HCT116 (cell line): ENCODE measurements around the gene ANO4. TPM values are rescaled to one million over a fixed set of nuclear protein-coding genes. Genes with fewer than 3 reads are reported as not detected.

Experiments used
- ATAC-seq: fragments of 200-7000 bp; cut with Tn5 transposase; 2 replicates; pipeline ENCODE4 v1.9.1; 2020; ENCODE audit warnings: mild to moderate bottlenecking, moderate library complexity
- BruUV-seq: library from RNA; stranded (reverse); fragments of 400-500 nt; replicated peaks from 2 replicates; lab custom pipeline; 2021; lab: Mats Ljungman, UMichigan
- CTCF ChIA-PET: fragments of 300-600 bp; sonication (Branson Sonifier 250); formaldehyde crosslinking; loops from one replicate; lab custom pipeline; 2021; ENCODE audit warnings: antibody characterized with exemption; lab: Charles Lee
- POLR2A ChIA-PET: fragments of 300-600, 350-600 bp; sonication (Branson Sonifier 250); formaldehyde crosslinking; loops from one replicate; lab custom pipeline; 2021; ENCODE audit warnings: antibody characterized with exemption; lab: Charles Lee
- RAD21 ChIA-PET, 2 experiments: fragments of 300-600 bp; sonication (Branson Sonifier 250); formaldehyde crosslinking; loops; one replicate each; lab custom pipeline; 2023; ENCODE audit warnings: low total read pairs in 2 of 2; ENCODE audit not compliant: uncharacterized antibody in 2 of 2, unreplicated experiment in 2 of 2, low non-redundant PET in 1 of 2; lab: Charles Lee
- DNase-seq: peaks from one replicate; pipeline ENCODE4 v3.0.0-alpha.2; 2010; ENCODE audit warnings: low read depth, low spot score
- H2AFZ ChIP-seq: fragments of 200-600 bp; shearing (Covaris generic), sonication (generic); 2 replicates; pipeline ENCODE4 v1.6.1; 2017; ENCODE audit warnings: low read depth, mixed run types, mixed read lengths, antibody characterized with exemption, low read length; ENCODE audit not compliant: poor library complexity, severe bottlenecking
- H3K27ac ChIP-seq: 2 replicates; pipeline ENCODE4 v1.5.1; 2012; ENCODE audit warnings: low read depth, low read length
- H3K27me3 ChIP-seq: fragments of 200-600 bp; sonication (generic); 2 replicates; pipeline ENCODE4 v1.6.1; 2016; ENCODE audit warnings: mixed run types, low read length, mixed read lengths; ENCODE audit not compliant: insufficient read depth
- H3K36me3 ChIP-seq, 2 experiments: fragments of 200-500 bp in 1 of 2; fragments of 200-600 bp in 1 of 2; sonication (Bioruptor generic) in 1 of 2; sonication (generic) in 1 of 2; 2 replicates each; pipeline versions ENCODE4 v1.5.1 to v1.6.1; 2014 to 2016; ENCODE audit warnings: low read length in 2 of 2, inconsistent platforms in 1 of 2, mixed read lengths in 1 of 2, mixed run types in 1 of 2; ENCODE audit not compliant: insufficient read depth in 2 of 2, control insufficient read depth in 1 of 2
- H3K4me1 ChIP-seq, 2 experiments: fragments of 200-600 bp in 1 of 2; sonication (generic) in 1 of 2; 2 replicates each; pipeline versions ENCODE4 v1.5.1 to v1.6.1; 2012 to 2017; ENCODE audit warnings: low read length in 2 of 2, inconsistent platforms in 1 of 2, mild to moderate bottlenecking in 1 of 2, mixed read lengths in 1 of 2, mixed run types in 1 of 2, moderate library complexity in 1 of 2; ENCODE audit not compliant: insufficient read depth in 2 of 2, control insufficient read depth in 1 of 2
- H3K4me2 ChIP-seq: fragments of 200-600 bp; sonication (generic); 2 replicates; pipeline ENCODE4 v1.6.1; 2017; ENCODE audit warnings: mixed run types, low read length, mixed read lengths
- H3K4me3 ChIP-seq, 2 experiments: fragments of 200-600 bp in 1 of 2; sonication (generic) in 1 of 2; replicated peaks in 1 of 2; 2 replicates each; pipeline ENCODE4 v1.5.1; 2011 to 2016; ENCODE audit warnings: low read length in 2 of 2, control low read depth in 1 of 2, low read depth in 1 of 2, mild to moderate bottlenecking in 1 of 2, mixed read lengths in 1 of 2, mixed run types in 1 of 2
- H3K79me2 ChIP-seq: fragments of 200-600 bp; sonication (generic); 2 replicates; pipeline ENCODE4 v1.6.1; 2017; ENCODE audit warnings: mild to moderate bottlenecking, mixed run types, low read length, moderate library complexity, mixed read lengths; ENCODE audit not compliant: insufficient read depth
- H3K9ac ChIP-seq: fragments of 200-600 bp; sonication (generic); 2 replicates; pipeline ENCODE4 v1.6.1; 2016; ENCODE audit warnings: low read length, mixed read lengths
- H3K9me2 ChIP-seq: fragments of 200-600 bp; sonication (generic), shearing (Covaris generic); 2 replicates; pipeline ENCODE4 v1.6.1; 2017; ENCODE audit warnings: mixed run types, mild to moderate bottlenecking, moderate library complexity; ENCODE audit not compliant: insufficient read depth
- H3K9me3 ChIP-seq, 2 experiments: fragments of 200-500 bp in 1 of 2; fragments of 200-600 bp in 1 of 2; sonication (Bioruptor generic) in 1 of 2; sonication (generic) in 1 of 2; 2 replicates each; pipeline ENCODE4 v1.6.1; 2014 to 2017; ENCODE audit warnings: low read length in 2 of 2, mixed read lengths in 2 of 2, inconsistent platforms in 1 of 2, low read depth in 1 of 2, mild to moderate bottlenecking in 1 of 2, mixed run types in 1 of 2, moderate library complexity in 1 of 2; ENCODE audit not compliant: control insufficient read depth in 1 of 2, insufficient read depth in 1 of 2
- H4K20me1 ChIP-seq: fragments of 200-600 bp; sonication (generic), shearing (Covaris generic); 2 replicates; pipeline ENCODE4 v1.6.1; 2017; ENCODE audit warnings: mixed run types, mild to moderate bottlenecking, moderate library complexity; ENCODE audit not compliant: insufficient read depth
- ATF3 ChIP-seq: IDR thresholded peaks from 2 replicates; pipeline ENCODE4 v1.6.1; 2012
- CBX3 ChIP-seq: IDR thresholded peaks from 2 replicates; pipeline ENCODE4 v1.6.1; 2012; ENCODE audit warnings: low read depth
- CEBPB ChIP-seq: IDR thresholded peaks from 2 replicates; pipeline ENCODE4 v1.6.1; 2012; ENCODE audit warnings: low read depth
- CTCF ChIP-seq, 3 experiments: fragments of 200-600 bp in 1 of 3; sonication (generic) in 1 of 3; IDR thresholded peaks in 2 of 3; conservative IDR thresholded peaks in 1 of 3; 2 replicates each; pipeline ENCODE4 v1.5.1; 2012 to 2017; ENCODE audit warnings: low read depth in 2 of 3, low read length in 2 of 3, antibody characterized with exemption in 1 of 3, borderline replicate concordance in 1 of 3, control low read depth in 1 of 3, mild to moderate bottlenecking in 1 of 3, mixed read lengths in 1 of 3, mixed run types in 1 of 3, moderate library complexity in 1 of 3; ENCODE audit not compliant: insufficient read depth in 1 of 3
- EGR1 ChIP-seq: IDR thresholded peaks from 2 replicates; pipeline ENCODE4 v1.6.1; 2012; ENCODE audit warnings: low read depth
- EZH2phosphoT487 ChIP-seq: fragments of 200-600 bp; IDR thresholded peaks from 2 replicates; pipeline ENCODE4 v1.6.1; 2018; ENCODE audit warnings: antibody characterized with exemption, borderline replicate concordance
- FOSL1 ChIP-seq: IDR thresholded peaks from 2 replicates; pipeline ENCODE4 v1.6.1; 2012; ENCODE audit warnings: low read depth
- MAX ChIP-seq: IDR thresholded peaks from 2 replicates; pipeline ENCODE4 v1.6.1; 2012
- POLR2AphosphoS5 ChIP-seq: IDR thresholded peaks from 2 replicates; pipeline ENCODE4 v1.6.1; 2011; ENCODE audit warnings: mild to moderate bottlenecking, low read depth, low read length, moderate library complexity
- RAD21 ChIP-seq: IDR thresholded peaks from 2 replicates; pipeline ENCODE4 v1.6.1; 2012; ENCODE audit warnings: low read depth, mild to moderate bottlenecking
- REST ChIP-seq: IDR thresholded peaks from 2 replicates; pipeline ENCODE4 v1.6.1; 2012; ENCODE audit warnings: low read depth
- SRF ChIP-seq: IDR thresholded peaks from 2 replicates; pipeline ENCODE4 v1.6.1; 2012; ENCODE audit warnings: low read depth
- TCF7L2 ChIP-seq: IDR thresholded peaks from 2 replicates; pipeline ENCODE4 v1.7.0; 2011; ENCODE audit warnings: borderline replicate concordance, inconsistent platforms; ENCODE audit not compliant: insufficient read depth, insufficient read length; ENCODE audit errors: extremely low read depth
- YY1 ChIP-seq: IDR thresholded peaks from 2 replicates; pipeline ENCODE4 v1.6.1; 2011; ENCODE audit warnings: low read length, low read depth, moderate library complexity, mild to moderate bottlenecking; ENCODE audit not compliant: insufficient replicate concordance; ENCODE audit errors: extremely low read depth
- ZFX ChIP-seq: fragments of 450-650 bp; IDR thresholded peaks from 2 replicates; pipeline ENCODE4 v1.6.1; 2017
- ZNF274 ChIP-seq: fragments of 200-500 bp; sonication (Bioruptor generic); IDR thresholded peaks from 2 replicates; pipeline ENCODE4 v1.6.1; 2014; ENCODE audit warnings: mild to moderate bottlenecking, low read depth, low read length, inconsistent platforms
- intact Hi-C: fragments of 100-400 bp; cut with micrococcal nuclease; formaldehyde crosslinking; loops from 2 replicates; pipeline ENCODE4 v1.10.0; 2022
- total RNA-seq: library from RNA; stranded (reverse); gene quantifications from one replicate; pipeline ENCODE4 v1.2.1, GENCODE V29; 2021; ENCODE audit not compliant: unreplicated experiment

Gene ANO4
- total RNA-seq, 1 experiment from 2014 or later: 1.7 TPM

- no peaks in the 10 kb centered on the region for H3K9me2 ChIP-seq
- POLR2A ChIA-PET: no interaction called here
- no peak overlapping the region for H3K9ac ChIP-seq
- ATAC-seq (no peak), DNase-seq (no peak)
- H3K36me3 ChIP-seq: no peaks in the 10 kb centered on the region
- no peak overlapping the region for H2AFZ ChIP-seq
- no TSS peak for BruUV-seq
- RAD21 ChIA-PET: no interaction called here
- no peaks in the 10 kb centered on the region for H3K27me3 ChIP-seq
- H3K4me3 ChIP-seq: no peak overlapping the region
- no peak overlapping the region for H3K27ac ChIP-seq
- no peaks in the 10 kb centered on the region for H3K4me1 ChIP-seq
- TF ChIP-seq POLR2AphosphoS5 (no peak), FOSL1 (no peak), ZNF274 (no peak), CBX3 (no peak), TCF7L2 (no peak), YY1 (no peak), ATF3 (no peak), RAD21 (no peak), REST (no peak), EZH2phosphoT487 (no peak), CTCF (IDR thresholded peaks at IDR 0.05 in 2 of 3, conservative IDR thresholded peaks at IDR 0.05 in 1 of 3; ENCODE audit: borderline replicate concordance in 1 of 3, insufficient read depth in 1 of 3, low read depth in 2 of 3, low read length in 2 of 3) (no peak), SRF (no peak), CEBPB (no peak), EGR1 (no peak), ZFX (no peak), MAX (no peak)
- no peaks in the 10 kb centered on the region for H4K20me1 ChIP-seq
- CTCF ChIA-PET: no interaction called here
- intact Hi-C loops: no loop called here
- no peaks in the 10 kb centered on the region for H3K79me2 ChIP-seq
- no peak overlapping the region for H3K4me2 ChIP-seq
- no peaks in the 10 kb centered on the region for H3K9me3 ChIP-seq
Measured at GRCh38 chr12:100895192-100895591, 100.6 kb downstream of the ANO4 start.
